ENCODE measurements around the gene COG6. TPM values are rescaled to one million over a fixed set of nuclear protein-coding genes. Genes with fewer than 3 reads are reported as not detected.
A peak's percentile ranks its signal among the peaks of the same experiment; 100 is the strongest.

COG6 gene
- polyA plus RNA-seq (ENCODE audit: insufficient read length): 12.5 TPM

GRCh38 chr13:39655569-39656324 lies at the start of gene COG6:
Gene COG6, plus strand, starts transcription at chr13:39655662. Its CDS starts 65 bp downstream, at chr13:39655727.
- peak; percentile 91 for DNase-seq

DNA sequence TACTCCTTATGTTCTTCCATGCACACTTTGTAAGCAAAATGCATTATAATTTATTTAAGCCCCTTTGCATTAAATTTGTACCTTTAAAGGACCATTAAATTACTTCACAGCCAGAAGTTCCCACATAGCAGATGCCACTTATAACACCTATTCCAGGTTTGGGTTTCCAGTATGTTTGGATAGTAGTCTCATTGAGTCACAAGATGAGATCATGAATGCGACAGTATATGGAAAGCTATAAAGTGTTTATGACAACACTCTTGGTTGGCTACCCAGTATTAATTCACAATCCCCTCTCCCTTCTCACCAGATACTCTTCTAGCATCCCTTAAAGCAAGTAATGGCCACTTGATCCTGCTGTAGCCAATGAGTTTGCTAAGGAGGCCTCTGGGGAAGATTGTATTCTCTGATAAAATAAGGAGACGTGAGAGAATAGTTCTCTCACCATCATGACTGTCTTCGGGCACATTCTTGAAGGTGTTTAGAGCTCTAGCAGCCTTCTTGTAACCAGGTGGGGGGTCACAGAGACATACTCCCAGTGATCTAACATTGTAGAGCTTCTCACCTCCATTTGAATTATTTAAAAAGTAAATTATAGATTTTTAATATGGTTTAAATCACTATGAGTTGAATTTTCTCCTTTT lies 49.7 kb upstream of the COG6 start:
- no peak for DNase-seq

- DNase-seq: no peak
Observed at GRCh38 chr13:39607876-39608275, 47.6 kb upstream of the COG6 start.

GRCh38 chr13:39612023-39612637 lies 43.3 kb upstream of the COG6 start:
- DNase-seq: peak; percentile 76

GRCh38 chr13:39616087-39616694 lies 39.3 kb upstream of the COG6 start:
- peak; percentile 77 for DNase-seq

DNA sequence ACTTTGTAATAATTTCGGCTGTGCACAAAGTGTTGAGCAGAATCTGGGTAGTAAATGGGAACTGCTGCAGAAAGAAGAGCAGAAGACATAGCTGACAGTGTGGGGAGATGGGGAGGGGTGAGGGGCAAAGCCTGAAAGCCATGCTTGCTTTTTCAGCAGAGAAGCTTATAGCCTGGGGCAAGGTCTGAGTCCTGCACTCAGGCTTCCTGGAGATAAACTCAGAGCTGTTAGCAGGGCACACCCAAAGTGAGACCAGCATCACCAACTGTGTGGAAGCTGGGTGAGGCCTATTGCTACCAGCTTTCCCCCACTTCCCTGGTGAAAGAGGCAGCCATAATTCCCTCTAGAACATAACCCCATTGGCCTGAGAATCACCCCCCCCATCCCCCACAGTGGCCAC lies 36.9 kb upstream of the COG6 start:
- no peak for DNase-seq

GRCh38 chr13:39623466-39623865 lies 32.0 kb upstream of the COG6 start:
- DNase-seq: no peak

DNA sequence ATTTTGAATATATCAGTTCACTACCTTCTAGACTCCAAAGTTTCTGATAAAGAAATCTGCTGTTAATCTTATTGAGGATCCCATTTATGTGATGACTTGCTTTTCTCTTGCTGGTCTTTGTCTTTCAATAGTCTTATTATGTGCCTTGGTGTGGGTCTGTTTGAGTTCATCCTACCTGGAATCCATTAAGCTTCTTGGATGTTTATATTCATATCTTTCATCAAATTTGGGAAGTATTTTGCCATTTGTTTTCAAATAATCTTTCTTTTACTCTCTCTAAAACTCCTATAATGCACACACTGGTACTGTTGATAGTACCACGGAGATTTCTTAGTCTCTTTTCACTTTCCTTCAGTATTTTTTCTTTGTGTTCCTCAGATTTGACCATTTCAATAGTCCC lies 24.2 kb upstream of the COG6 start:
- no peak for DNase-seq

- DNase-seq: no peak
Observed at GRCh38 chr13:39632994-39633393, 22.5 kb upstream of the COG6 start.

DNA sequence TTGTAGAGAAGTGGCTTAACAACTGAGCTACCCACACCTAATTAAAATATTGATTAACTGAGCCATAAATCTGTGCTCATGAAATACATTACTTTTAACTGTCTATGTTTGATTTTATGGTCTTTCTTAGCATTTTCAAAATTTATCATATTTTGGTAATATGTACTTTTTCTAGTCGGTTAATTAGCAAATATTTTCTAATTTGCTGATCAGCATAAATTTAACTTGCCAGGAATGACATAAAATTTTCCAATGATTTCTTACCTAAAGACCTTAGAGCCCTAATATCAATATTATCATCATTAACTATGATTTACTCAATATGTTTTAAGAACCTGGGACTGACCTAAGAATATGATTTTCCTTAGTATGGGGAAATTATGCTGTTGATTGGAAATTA lies 19.9 kb upstream of the COG6 start:
- no peak for DNase-seq

GRCh38 chr13:39637890-39638289 lies 17.6 kb upstream of the COG6 start:
- DNase-seq: no peak

DNA sequence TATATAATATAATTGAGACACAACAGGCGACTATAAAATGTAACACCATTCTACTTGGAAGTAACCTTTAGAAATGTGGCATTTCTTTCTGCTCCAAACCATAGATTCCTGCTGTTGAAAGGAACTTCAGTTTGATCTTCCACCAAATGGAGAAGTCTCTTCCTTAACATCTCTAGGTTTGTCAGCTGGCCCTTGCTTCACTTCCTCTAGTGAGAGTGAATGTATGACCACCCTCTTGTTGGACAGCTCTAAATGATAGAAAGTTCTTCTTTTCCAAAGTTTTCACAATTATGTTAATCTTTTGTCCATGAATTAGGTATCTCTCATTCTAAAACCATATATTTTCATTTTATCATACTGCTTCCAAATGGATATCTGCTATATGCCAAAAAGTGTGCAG lies 13.8 kb upstream of the COG6 start:
- DNase-seq: no peak

- no peak for DNase-seq
Observed at GRCh38 chr13:39646122-39646521, 9.3 kb upstream of the COG6 start.

DNA sequence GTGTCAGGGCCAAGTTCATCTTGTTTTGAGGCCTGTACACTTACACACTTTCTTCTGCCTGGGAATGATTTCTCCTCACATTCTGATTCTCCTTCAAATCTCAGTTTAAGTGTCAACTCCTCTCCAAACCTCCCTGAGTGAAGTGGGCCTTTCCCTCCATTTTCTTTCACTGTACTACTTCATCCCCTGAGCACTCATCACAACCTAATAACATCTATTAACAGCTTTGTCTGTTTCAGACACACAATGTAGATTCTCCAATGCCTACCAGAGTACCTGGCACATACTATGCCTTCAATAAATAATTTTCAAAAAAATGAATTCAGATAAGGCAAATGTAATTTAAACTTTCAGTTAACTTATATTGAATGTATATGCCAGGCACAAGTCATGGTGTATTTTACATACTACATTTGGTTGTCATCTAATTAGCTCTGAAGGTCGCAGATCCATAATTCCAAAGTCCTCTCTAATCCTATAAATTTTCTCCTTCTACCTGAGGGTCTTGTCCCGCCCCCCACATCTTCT lies 357 bp upstream of the COG6 start:
- DNase-seq: no peak

DNA sequence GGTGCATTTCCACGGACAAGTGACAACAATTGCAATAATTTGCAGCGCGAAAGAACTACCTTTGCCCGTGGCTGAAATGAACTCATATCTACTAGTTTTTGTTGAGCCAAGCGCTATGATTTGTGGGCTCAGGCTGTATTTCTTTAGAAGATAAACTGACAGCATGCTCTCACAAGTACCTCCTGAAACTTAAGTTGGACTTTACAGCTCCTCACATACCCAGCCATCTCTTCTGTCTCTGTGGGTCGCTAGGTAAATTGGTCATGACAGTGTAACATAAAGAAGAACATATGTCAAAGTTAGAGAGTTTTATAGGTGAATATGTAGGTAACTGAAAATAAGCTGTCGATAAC lies 839 bp downstream of the COG6 start:
- DNase-seq: no peak

- no peak for DNase-seq
Observed at GRCh38 chr13:39663508-39663907, 8.0 kb downstream of the COG6 start.

GRCh38 chr13:39663958-39664357 lies 8.5 kb downstream of the COG6 start:
- DNase-seq: no peak

DNA sequence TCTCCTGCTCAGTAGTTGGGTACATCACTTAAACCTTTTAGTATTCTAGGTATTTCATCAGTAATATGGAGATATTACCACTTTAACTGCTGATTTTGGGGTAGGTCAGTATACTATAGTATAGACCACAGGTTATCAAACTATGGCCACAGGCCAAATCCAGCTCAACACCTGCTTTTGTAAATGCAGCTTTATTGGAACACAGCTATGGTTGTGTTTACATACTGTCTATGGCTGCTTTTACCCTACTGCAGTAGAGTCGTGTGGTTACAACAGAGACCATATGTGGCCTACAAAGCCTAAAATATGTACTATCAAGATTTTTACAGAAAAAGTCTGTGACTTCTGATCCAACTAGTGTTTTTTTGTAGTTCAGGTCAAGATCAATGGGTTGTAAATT lies 10.3 kb downstream of the COG6 start:
- no peak for DNase-seq

DNA sequence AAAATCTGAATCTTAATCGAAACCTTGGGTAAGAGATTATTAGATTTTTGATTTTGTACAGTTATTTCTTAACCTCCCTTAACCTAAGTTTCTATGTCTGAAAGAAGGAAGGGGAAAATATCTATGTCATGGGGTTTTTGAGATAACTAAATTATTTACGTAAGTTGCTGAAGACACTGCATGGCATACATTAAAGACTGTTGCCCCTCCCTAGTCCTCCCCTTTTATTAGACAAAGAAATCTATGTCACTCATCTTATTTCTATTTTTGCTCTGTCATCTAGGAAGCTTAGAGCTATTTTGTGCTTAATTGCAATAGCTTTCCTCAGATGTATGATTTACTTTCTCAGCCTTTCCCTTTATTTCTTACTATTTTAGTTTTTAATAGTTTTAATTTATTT lies 15.0 kb downstream of the COG6 start:
- no peak for DNase-seq

GRCh38 chr13:39672378-39673132 lies 17.1 kb downstream of the COG6 start:
- DNase-seq: no peak

DNA sequence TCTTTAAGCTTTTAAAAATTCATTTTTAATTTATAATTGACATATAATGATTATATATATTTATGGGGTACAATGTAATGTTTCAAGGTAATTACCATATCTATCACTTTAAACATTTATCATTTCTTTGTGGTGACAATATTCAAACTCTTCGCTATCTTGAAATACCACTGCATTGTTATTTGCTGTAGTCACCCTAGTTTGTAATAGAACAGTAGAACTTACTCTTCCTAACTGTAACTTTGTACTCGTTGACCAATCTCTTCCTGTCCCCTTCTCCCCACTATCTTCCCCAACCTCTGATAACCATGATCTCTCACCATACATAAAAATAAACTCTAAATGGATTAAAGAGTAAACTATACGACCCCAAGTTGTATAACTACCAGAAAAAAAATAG lies 20.4 kb downstream of the COG6 start:
- no peak for DNase-seq

- peak; percentile 28 for DNase-seq
Observed at GRCh38 chr13:39676315-39676876, 20.9 kb downstream of the COG6 start.
